GM12865 (cell line): ENCODE measurements around the gene PRR29.
"Not testable (repeated sequence)": the region's sequence is repeated elsewhere in the genome, so short reads cannot be mapped to it uniquely, and the experiment has no call there.

Source experiments
- DNase-seq: peaks from one replicate; pipeline ENCODE4 v3.0.0; 2010; ENCODE audit warnings: low read depth
- H3K4me3 ChIP-seq: 2 replicates; pipeline ENCODE4 v1.5.1; 2011; ENCODE audit warnings: mild to moderate bottlenecking, low read depth, low read length, control low read depth
- CTCF ChIP-seq: IDR thresholded peaks from 2 replicates; pipeline ENCODE4 v1.5.1; 2011; ENCODE audit warnings: low read length, control low read depth, low read depth, inconsistent platforms; ENCODE audit not compliant: insufficient read depth; ENCODE audit errors: missing control alignments

The PRR29 gene

GRCh38 chr17:64004218-64004770 lies 6.1 kb downstream of the PRR29 start:
- TF ChIP-seq CTCF, result no peak
- H3K4me3 ChIP-seq, result no peak overlapping the region
- DNase-seq, result no peak

- no peak for DNase-seq
- TF ChIP-seq CTCF, result no peak
- H3K4me3 ChIP-seq, result no peak overlapping the region
These were observed 7.0 kb downstream of the PRR29 start for GRCh38 chr17:64004903-64005733.

- no peak overlapping the region for H3K4me3 ChIP-seq
- DNase-seq, result no peak
These were observed 7.6 kb downstream of the PRR29 start for GRCh38 chr17:64005734-64006167.

GRCh38 chr17:64006361-64007088 lies 8.4 kb downstream of the PRR29 start:
- TF ChIP-seq CTCF, result no peak
- DNase-seq, result no peak
- no peak overlapping the region for H3K4me3 ChIP-seq

More at GRCh38 chr17:64005734-64006167, 7.6 kb downstream of the PRR29 start:
- no peak for TF ChIP-seq CTCF

GRCh38 chr17:64007089-64007837 lies 9.1 kb downstream of the PRR29 start:
- not testable (repeated sequence) for H3K4me3 ChIP-seq, DNase-seq

GRCh38 chr17:64007838-64008282 lies 9.7 kb downstream of the PRR29 start:
- no peak for DNase-seq
- no peak for TF ChIP-seq CTCF
- no peak overlapping the region for H3K4me3 ChIP-seq

GRCh38 chr17:64008346-64008745 lies 10.2 kb downstream of the PRR29 start:
- no peak for DNase-seq
- no peak for TF ChIP-seq CTCF

More at GRCh38 chr17:64008346-64008745, 10.2 kb downstream of the PRR29 start:
- no peak overlapping the region for H3K4me3 ChIP-seq
